ENCODE measurements around the gene MTHFS. TPM values are rescaled to one million over a fixed set of nuclear protein-coding genes. Genes with fewer than 3 reads are reported as not detected.

MTHFS gene
- 10 to 100 TPM; 30.5 to 40.1 TPM for total RNA-seq
- polyA plus RNA-seq (ENCODE audit: insufficient read length in 6 of 6), result 10 to 100 TPM; 20.6 to 25.5 (median 23.8) TPM
- long read RNA-seq, donor 1, transcript MTHFS-201 (3 exons, 907 nt), result major isoform, 13 of 13 reads
- long read RNA-seq, donor 1, partial matches to known transcripts, result 0 of 13 reads
- long read RNA-seq, donor 1, other reads (novel, unspliced or antisense), result 0 of 13 reads
- long read RNA-seq, donor 2, transcript MTHFS-201 (3 exons, 907 nt), result major isoform, 17 of 23 reads
- long read RNA-seq, donor 2, partial matches to known transcripts, result 0 of 23 reads
- long read RNA-seq, donor 2, other reads (novel, unspliced or antisense), result 5 of 23 reads
- long read RNA-seq, donor 3, transcript MTHFS-201 (3 exons, 907 nt), result major isoform, 10 of 18 reads
- long read RNA-seq, donor 3, partial matches to known transcripts, result 0 of 18 reads
- long read RNA-seq, donor 3, other reads (novel, unspliced or antisense), result 8 of 18 reads
- long read RNA-seq, donor 4, transcript MTHFS-201 (3 exons, 907 nt), result major isoform, 17 of 28 reads
- long read RNA-seq, donor 4, partial matches to known transcripts, result 2 of 28 reads
- long read RNA-seq, donor 4, other reads (novel, unspliced or antisense), result 9 of 28 reads
- long read RNA-seq, donor 5, transcript MTHFS-201 (3 exons, 907 nt), result major isoform, 8 of 23 reads
- long read RNA-seq, donor 5, partial matches to known transcripts, result 0 of 23 reads
- long read RNA-seq, donor 5, other reads (novel, unspliced or antisense), result 14 of 23 reads
- long read RNA-seq, donor 6, transcript MTHFS-201 (3 exons, 907 nt), result major isoform, 16 of 32 reads
- long read RNA-seq, donor 6, partial matches to known transcripts, result 7 of 32 reads
- long read RNA-seq, donor 6, other reads (novel, unspliced or antisense), result 8 of 32 reads
- long read RNA-seq, donor 7, transcript MTHFS-201 (3 exons, 907 nt), result major isoform, 13 of 14 reads
- long read RNA-seq, donor 7, partial matches to known transcripts, result 0 of 14 reads
- long read RNA-seq, donor 7, other reads (novel, unspliced or antisense), result 0 of 14 reads
- long read RNA-seq, donor 8, transcript MTHFS-201 (3 exons, 907 nt), result major isoform, 9 of 19 reads
- long read RNA-seq, donor 8, partial matches to known transcripts, result 0 of 19 reads
- long read RNA-seq, donor 8, other reads (novel, unspliced or antisense), result 9 of 19 reads
- long read RNA-seq, donor 9, result 0 reads
- long read RNA-seq, donor 10, transcript MTHFS-201 (3 exons, 907 nt), result major isoform, 22 of 35 reads
- long read RNA-seq, donor 10, partial matches to known transcripts, result 0 of 35 reads
- long read RNA-seq, donor 10, other reads (novel, unspliced or antisense), result 11 of 35 reads
- long read RNA-seq, donor 11, result 0 reads
- long read RNA-seq, donor 12, transcript MTHFS-201 (3 exons, 907 nt), result major isoform, 12 of 29 reads
- long read RNA-seq, donor 12, partial matches to known transcripts, result 6 of 29 reads
- long read RNA-seq, donor 12, other reads (novel, unspliced or antisense), result 10 of 29 reads

DNA sequence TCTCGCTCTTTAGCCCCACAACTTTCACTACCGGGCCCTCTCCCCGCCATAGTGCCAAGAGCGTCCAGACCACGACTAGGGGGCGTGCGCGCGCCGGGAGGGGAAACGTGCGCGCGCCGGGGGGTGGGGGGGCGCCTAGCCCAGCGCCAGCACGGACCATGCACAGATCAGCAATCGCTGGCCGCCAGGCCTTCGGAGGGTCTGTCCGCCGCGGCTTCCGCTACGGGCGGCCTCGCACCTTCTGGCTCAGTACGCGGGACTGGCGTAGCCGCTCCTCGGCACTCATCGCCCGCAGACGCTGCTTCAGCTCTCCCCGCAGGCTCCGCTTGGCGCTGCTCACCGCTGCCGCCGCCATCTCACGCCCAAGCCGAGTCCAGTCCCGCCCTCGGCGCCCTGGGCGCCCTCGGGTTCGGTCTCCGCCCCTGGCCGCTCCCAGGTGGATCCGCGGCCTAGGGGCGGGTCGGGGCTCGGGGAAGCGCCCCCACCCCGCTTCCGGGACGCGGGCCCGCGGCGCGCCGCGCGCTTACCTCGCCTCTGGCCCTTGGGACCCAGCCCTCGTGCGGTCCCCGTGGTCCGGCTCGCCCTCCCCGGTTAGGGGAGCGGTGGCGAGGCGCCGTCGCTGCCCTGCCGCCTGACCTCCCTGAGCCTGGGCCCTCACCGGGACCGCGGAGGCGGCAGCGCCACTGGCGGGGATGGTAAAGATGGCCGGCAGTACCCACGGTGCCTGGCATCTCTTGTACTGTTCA is at the start of gene MTHFS:
Gene MTHFS (minus strand): TSS at position 381 of the 746 bp plus-strand sequence. CDS start 26 bp downstream, at position 355.
- H3K36me3 ChIP-seq, result peaks cover 0 to 12% of the 10 kb centered on the region in 2 donors
- H3K4me3 ChIP-seq, result peak within 1 kb of the TSS; percentile 71 to 77
- TF ChIP-seq, protein P1, sequence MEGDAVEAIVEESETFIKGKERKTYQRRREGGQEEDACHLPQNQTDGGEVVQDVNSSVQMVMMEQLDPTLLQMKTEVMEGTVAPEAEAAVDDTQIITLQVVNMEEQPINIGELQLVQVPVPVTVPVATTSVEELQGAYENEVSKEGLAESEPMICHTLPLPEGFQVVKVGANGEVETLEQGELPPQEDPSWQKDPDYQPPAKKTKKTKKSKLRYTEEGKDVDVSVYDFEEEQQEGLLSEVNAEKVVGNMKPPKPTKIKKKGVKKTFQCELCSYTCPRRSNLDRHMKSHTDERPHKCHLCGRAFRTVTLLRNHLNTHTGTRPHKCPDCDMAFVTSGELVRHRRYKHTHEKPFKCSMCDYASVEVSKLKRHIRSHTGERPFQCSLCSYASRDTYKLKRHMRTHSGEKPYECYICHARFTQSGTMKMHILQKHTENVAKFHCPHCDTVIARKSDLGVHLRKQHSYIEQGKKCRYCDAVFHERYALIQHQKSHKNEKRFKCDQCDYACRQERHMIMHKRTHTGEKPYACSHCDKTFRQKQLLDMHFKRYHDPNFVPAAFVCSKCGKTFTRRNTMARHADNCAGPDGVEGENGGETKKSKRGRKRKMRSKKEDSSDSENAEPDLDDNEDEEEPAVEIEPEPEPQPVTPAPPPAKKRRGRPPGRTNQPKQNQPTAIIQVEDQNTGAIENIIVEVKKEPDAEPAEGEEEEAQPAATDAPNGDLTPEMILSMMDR (IDR thresholded peaks at IDR 0.05), result peak; percentile 16 to 19
- no peaks in the 10 kb centered on the region for H3K27me3 ChIP-seq
- intact Hi-C loops (cut with DNase I), result no loop called here
- H3K9me3 ChIP-seq, result no peaks in the 10 kb centered on the region
- ATAC-seq, result peak; percentile 96
- DNase-seq, result peak; percentile 81 to 97 (median 84)
- peak within 1 kb of the TSS; percentile 96 to 99 for H3K27ac ChIP-seq
- H3K4me1 ChIP-seq, result peaks cover 0 to 78% of the 10 kb centered on the region in 2 donors

DNA sequence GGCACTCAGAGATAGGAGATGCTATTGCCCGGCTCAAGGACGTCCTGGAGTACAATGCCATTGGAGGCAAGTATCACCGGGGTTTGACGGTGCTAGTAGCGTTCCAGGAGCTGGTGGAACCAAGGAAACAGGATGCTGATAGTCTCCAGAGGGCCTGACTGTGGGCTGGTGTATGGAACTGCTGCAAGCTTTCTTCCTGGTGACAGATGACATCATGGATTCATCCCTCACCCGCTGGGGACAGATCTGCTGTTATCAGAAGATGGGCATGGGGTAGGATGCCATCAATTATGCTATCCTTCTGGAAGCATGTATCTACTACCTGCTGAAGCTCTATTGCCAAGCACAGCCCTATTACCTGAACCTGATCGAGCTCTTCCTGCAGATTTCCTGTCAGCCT is 47.8 kb upstream of the MTHFS start:
- H3K9me3 ChIP-seq, result no peaks in the 10 kb centered on the region
- no peak overlapping the region for H3K4me3 ChIP-seq
- TF ChIP-seq, protein P1 (IDR thresholded peaks at IDR 0.05), result no peak
- H3K27me3 ChIP-seq, result no peaks in the 10 kb centered on the region
- peaks cover 0 to 16% of the 10 kb centered on the region in 2 donors for H3K4me1 ChIP-seq
- DNase-seq, result no peak
- no peak for ATAC-seq
- H3K36me3 ChIP-seq, result no peaks in the 10 kb centered on the region
- intact Hi-C loops (cut with DNase I), result no loop called here
- H3K27ac ChIP-seq, result no peak overlapping the region

DNA sequence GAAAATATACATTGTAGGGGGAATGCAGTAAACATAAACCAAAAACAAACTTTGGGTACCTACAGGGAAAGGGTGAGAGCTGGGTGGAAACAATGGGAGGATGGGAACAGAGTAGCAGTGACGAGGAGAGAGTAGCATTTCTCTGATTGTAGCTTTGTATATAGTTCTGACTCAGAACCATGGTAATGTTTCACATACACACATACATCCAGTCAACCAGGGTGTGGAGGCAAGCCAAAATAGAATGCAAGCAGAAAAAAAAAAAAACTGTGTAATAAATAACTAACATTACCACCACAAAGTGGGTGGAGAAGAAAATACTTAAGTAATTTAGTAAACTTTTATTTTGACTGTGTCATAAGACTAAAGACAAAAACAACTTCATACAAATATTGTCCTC is 47.0 kb upstream of the MTHFS start:
- no peaks in the 10 kb centered on the region for H3K9me3 ChIP-seq
- H3K27me3 ChIP-seq, result no peaks in the 10 kb centered on the region
- H3K36me3 ChIP-seq, result no peaks in the 10 kb centered on the region
- H3K4me1 ChIP-seq, result peaks cover 0 to 12% of the 10 kb centered on the region in 2 donors
- ATAC-seq, result no peak
- TF ChIP-seq, protein P1 (IDR thresholded peaks at IDR 0.05), result no peak
- H3K4me3 ChIP-seq, result no peak overlapping the region
- no peak overlapping the region for H3K27ac ChIP-seq
- intact Hi-C loops (cut with DNase I), result no loop called here
- DNase-seq, result peak in 1 of 4 donors; percentile 32

DNA sequence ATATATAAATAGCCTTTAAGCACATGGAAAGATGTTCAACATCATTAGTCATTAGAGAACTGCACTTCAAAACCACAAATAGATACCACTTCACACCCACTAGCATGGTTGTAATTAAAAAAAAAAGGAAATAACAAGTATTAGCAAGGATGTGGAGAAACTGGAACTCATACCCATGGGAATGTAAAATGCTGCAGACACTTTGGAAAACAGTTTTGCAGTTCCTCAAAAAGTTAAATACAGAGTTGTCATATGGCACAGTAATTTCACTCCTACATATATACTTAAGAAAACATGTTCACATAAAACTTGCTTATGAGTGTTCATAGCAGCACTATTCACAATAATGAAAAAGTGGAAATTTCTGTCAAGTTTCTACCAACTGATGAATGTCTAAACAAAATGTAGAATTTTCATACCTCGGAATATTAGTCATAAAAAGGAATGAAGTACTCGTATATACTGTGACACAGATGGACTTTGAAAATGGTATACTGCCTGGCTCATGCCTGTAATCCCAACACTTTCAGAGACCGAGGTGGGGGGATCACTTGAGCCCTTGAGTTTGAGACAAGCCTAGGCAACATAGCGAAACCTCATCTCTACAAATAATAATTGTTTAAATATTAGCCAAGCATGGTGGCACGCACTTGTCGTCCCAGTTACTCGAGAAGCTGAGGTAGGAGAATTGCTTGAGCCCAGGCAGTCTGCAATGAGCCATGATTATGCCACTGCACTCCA is 46.1 kb upstream of the MTHFS start:
- Histone ChIP-seq H3K4me3 (no peak overlapping the region), H3K9me3 (no peaks in the 10 kb centered on the region), H3K4me1 (peaks cover 0 to 3% of the 10 kb centered on the region in 2 donors), H3K36me3 (no peaks in the 10 kb centered on the region), H3K27me3 (no peaks in the 10 kb centered on the region), H3K27ac (no peak overlapping the region)
- ATAC-seq, result no peak
- no peak for DNase-seq
- TF ChIP-seq, protein P1 (IDR thresholded peaks at IDR 0.05), result no peak
- intact Hi-C loops (cut with DNase I), result no loop called here

All from left lung (tissue), 14 donors.